Kidney (tissue), 14 donors: Measurements from ENCODE around the gene FOXO1. TPM values are rescaled to one million over a fixed set of nuclear protein-coding genes. Genes with fewer than 3 reads are reported as not detected.

Source experiments
- DNase-seq, 5 donors: peaks; one replicate each; pipeline ENCODE4 v3.0.0-alpha.2; 2013 to 2020
- FAIRE-seq: peaks from 2 replicates; lab custom pipeline; 2012; peaks lifted over from hg19 to GRCh38; lab: Jason Lieb, UNC
- H3K27ac ChIP-seq, 2 donors: one replicate each; pipeline ENCODE4 v1.7.0; 2013; ENCODE audit warnings: low read depth in 2 of 2, low read length in 2 of 2, inconsistent platforms in 1 of 2
- H3K27me3 ChIP-seq: one replicate; pipeline ENCODE4 v1.7.1; 2013; ENCODE audit warnings: low read length, inconsistent platforms; ENCODE audit not compliant: control insufficient read depth, insufficient read depth
- H3K36me3 ChIP-seq, 3 donors: one replicate each; pipeline versions ENCODE4 v1.7.0 to v1.7.1; 2013; ENCODE audit warnings: low read length in 3 of 3, control low read depth in 1 of 3, inconsistent platforms in 1 of 3; ENCODE audit not compliant: insufficient read depth in 3 of 3, control insufficient read depth in 2 of 3
- H3K4me1 ChIP-seq, 3 donors: one replicate each; pipeline versions ENCODE4 v1.7.0 to v1.7.1; 2013; ENCODE audit warnings: low read length in 3 of 3, inconsistent platforms in 1 of 3, low read depth in 1 of 3; ENCODE audit not compliant: control insufficient read depth in 2 of 3, insufficient read depth in 2 of 3
- H3K4me3 ChIP-seq, 3 donors: one replicate each; pipeline versions ENCODE4 v1.7.0 to v1.8.1; 2013; ENCODE audit warnings: low read length in 3 of 3, control low read depth in 1 of 3, inconsistent platforms in 1 of 3
- H3K9ac ChIP-seq, 3 donors: one replicate each; pipeline versions ENCODE4 v1.7.0 to v1.7.1; 2013; ENCODE audit warnings: low read length in 3 of 3, control low read depth in 1 of 3, inconsistent platforms in 1 of 3
- H3K9me3 ChIP-seq, 3 donors: one replicate each; pipeline versions ENCODE4 v1.7.0 to v1.7.1; 2013; ENCODE audit warnings: low read length in 3 of 3, control low read depth in 1 of 3, inconsistent platforms in 1 of 3; ENCODE audit not compliant: control insufficient read depth in 2 of 3, insufficient read depth in 1 of 3
- CTCF ChIP-seq: IDR thresholded peaks from 3 replicates; pipeline ENCODE4 v1.5.1; 2012; ENCODE audit warnings: mild to moderate bottlenecking, moderate library complexity, borderline replicate concordance; ENCODE audit not compliant: insufficient read depth; ENCODE audit errors: extremely low read depth
- intact Hi-C: fragments of 100-400 bp; cut with DNase I; formaldehyde crosslinking; loops from one replicate; pipeline ENCODE4 v1.11.1; 2022
- polyA plus RNA-seq: library from polyadenylated mRNA; stranded (reverse); fragments of 350-450 nt; fragmentation: Illumina TruSeq; extraction: RNeasy Lipid Tissue Mini Kit (QIAGEN cat#74804); gene quantifications from one replicate; pipeline ENCODE4 v1.2.3, GENCODE V29; 2014; ENCODE audit warnings: low read depth, low replicate concordance; ENCODE audit not compliant: insufficient read depth
- total RNA-seq: library from RNA; stranded (reverse); fragmentation: NEBNext Ultra II Directional; extraction: Animal tissue kit (Norgen Biotek cat#: 25700); gene quantifications from one replicate; pipeline ENCODE4 v1.2.1, GENCODE V29; 2021
- donor health status: control.
- donor health status: control.
- donor health status: control.
- donor health status: control.
- donor health status: control.
- donor health status: DM: yes; HTN: yes; CAD: no.
- donor health status: Normal renal cell carcinoma (clear cell type).

FOXO1 gene
- total and polyA plus RNA-seq, 2 donors from 2014 or later: 8.6 to 54.6 TPM

- FAIRE-seq (no peak), DNase-seq (no peak)
- Histone ChIP-seq H3K4me3 (no peak overlapping the region), H3K9ac (no peak overlapping the region), H3K27me3 (no peaks in the 10 kb centered on the region), H3K9me3 (no peaks in the 10 kb centered on the region), H3K36me3 (no peaks in the 10 kb centered on the region), H3K27ac (no peak overlapping the region), H3K4me1 (no peaks in the 10 kb centered on the region)
- TF ChIP-seq CTCF: no peak
- intact Hi-C loops: no loop called here
Measured at GRCh38 chr13:40515702-40516101, 150.7 kb downstream of the FOXO1 start.

GRCh38 chr13:40514802-40515201 is 151.6 kb downstream of the FOXO1 start:
- H3K4me3 ChIP-seq: no peak overlapping the region
- H3K9me3 ChIP-seq: no peaks in the 10 kb centered on the region
- DNase-seq (no peak), FAIRE-seq (no peak)
- H3K27me3 ChIP-seq: no peaks in the 10 kb centered on the region
- no peak for TF ChIP-seq CTCF
- H3K36me3 ChIP-seq: no peaks in the 10 kb centered on the region
- H3K9ac ChIP-seq: no peak overlapping the region
- intact Hi-C loops: no loop called here
- H3K27ac ChIP-seq: no peak overlapping the region
- no peaks in the 10 kb centered on the region for H3K4me1 ChIP-seq

- Histone ChIP-seq H3K27ac (no peak overlapping the region), H3K27me3 (no peaks in the 10 kb centered on the region), H3K36me3 (no peaks in the 10 kb centered on the region), H3K4me3 (no peak overlapping the region), H3K4me1 (no peaks in the 10 kb centered on the region), H3K9me3 (no peaks in the 10 kb centered on the region), H3K9ac (no peak overlapping the region)
- DNase-seq: no peak
- intact Hi-C loops: no loop called here
- FAIRE-seq: no peak
- no peak for TF ChIP-seq CTCF
Measured at GRCh38 chr13:40509876-40510275, 156.6 kb downstream of the FOXO1 start.

- Histone ChIP-seq H3K4me1 (peaks cover 0 to 4% (median 3%) of the 10 kb centered on the region in 3 donors), H3K27me3 (no peaks in the 10 kb centered on the region), H3K36me3 (no peaks in the 10 kb centered on the region), H3K27ac (no peak overlapping the region), H3K9ac (no peak overlapping the region), H3K9me3 (no peaks in the 10 kb centered on the region), H3K4me3 (no peak overlapping the region)
- intact Hi-C loops: no loop called here
- DNase-seq (no peak), FAIRE-seq (no peak)
- TF ChIP-seq CTCF: no peak
Measured at GRCh38 chr13:40508767-40509342, 157.6 kb downstream of the FOXO1 start.
